Measurements from ENCODE around the gene TP53I3.

- TF ChIP-seq, protein P1, sequence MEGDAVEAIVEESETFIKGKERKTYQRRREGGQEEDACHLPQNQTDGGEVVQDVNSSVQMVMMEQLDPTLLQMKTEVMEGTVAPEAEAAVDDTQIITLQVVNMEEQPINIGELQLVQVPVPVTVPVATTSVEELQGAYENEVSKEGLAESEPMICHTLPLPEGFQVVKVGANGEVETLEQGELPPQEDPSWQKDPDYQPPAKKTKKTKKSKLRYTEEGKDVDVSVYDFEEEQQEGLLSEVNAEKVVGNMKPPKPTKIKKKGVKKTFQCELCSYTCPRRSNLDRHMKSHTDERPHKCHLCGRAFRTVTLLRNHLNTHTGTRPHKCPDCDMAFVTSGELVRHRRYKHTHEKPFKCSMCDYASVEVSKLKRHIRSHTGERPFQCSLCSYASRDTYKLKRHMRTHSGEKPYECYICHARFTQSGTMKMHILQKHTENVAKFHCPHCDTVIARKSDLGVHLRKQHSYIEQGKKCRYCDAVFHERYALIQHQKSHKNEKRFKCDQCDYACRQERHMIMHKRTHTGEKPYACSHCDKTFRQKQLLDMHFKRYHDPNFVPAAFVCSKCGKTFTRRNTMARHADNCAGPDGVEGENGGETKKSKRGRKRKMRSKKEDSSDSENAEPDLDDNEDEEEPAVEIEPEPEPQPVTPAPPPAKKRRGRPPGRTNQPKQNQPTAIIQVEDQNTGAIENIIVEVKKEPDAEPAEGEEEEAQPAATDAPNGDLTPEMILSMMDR (IDR thresholded peaks at IDR 0.05), result no peak
- no peak for TF ChIP-seq ZFX (IDR thresholded peaks at IDR 0.05; ENCODE audit: borderline replicate concordance)
Measured at GRCh38 chr2:24040511-24040910, 44.1 kb downstream of the TP53I3 start.
